Central memory CD8-positive, alpha-beta T cell (primary cell): Measurements from ENCODE around the gene EXD3.
A peak's percentile ranks its signal among the peaks of the same experiment; 100 is the strongest.
"Not testable (repeated sequence)": the region's sequence is repeated elsewhere in the genome, so short reads cannot be mapped to it uniquely, and the experiment has no call there.

Source experiments
- ATAC-seq: fragments of 150-1000 bp; cut with Tn5 transposase; replicated peaks from 2 replicates; pipeline ENCODE4 v1.10.0; 2022; ENCODE audit warnings: mild to moderate bottlenecking, moderate FRiP score, moderate number of reproducible peaks; ENCODE audit not compliant: poor library complexity, severe bottlenecking; ENCODE audit errors: extremely low read depth
- DNase-seq, 2 donors: peaks; one replicate each; pipeline ENCODE4 v3.0.0; 2021; ENCODE audit warnings: low spot score in 2 of 2
- H3K27ac Mint-ChIP-seq: one replicate; pipeline ENCODE4 v1.8.0; 2022; ENCODE audit warnings: low read depth, mild to moderate bottlenecking, moderate library complexity, mixed read lengths
- H3K27me3 Mint-ChIP-seq: one replicate; pipeline ENCODE4 v1.8.0; 2022; ENCODE audit warnings: mixed read lengths
- H3K36me3 Mint-ChIP-seq: one replicate; pipeline ENCODE4 v1.8.0; 2022; ENCODE audit warnings: mild to moderate bottlenecking, moderate library complexity, mixed read lengths; ENCODE audit not compliant: insufficient read depth
- H3K4me1 Mint-ChIP-seq: one replicate; pipeline ENCODE4 v1.8.0; 2022; ENCODE audit warnings: mixed read lengths
- H3K4me3 Mint-ChIP-seq: one replicate; pipeline ENCODE4 v1.8.0; 2022; ENCODE audit warnings: mild to moderate bottlenecking, moderate library complexity, mixed read lengths
- H3K9me3 Mint-ChIP-seq: one replicate; pipeline ENCODE4 v1.8.0; 2022; ENCODE audit warnings: mixed read lengths

Gene EXD3

GRCh38 chr9:137412431-137412830, 10.5 kb downstream of the EXD3 start:
- no peak for DNase-seq
- Mint-ChIP-seq H3K27me3 (no peaks in the 10 kb centered on the region), H3K27ac (no peak overlapping the region), H3K9me3 (no peaks in the 10 kb centered on the region), H3K4me3 (no peak overlapping the region), H3K36me3 (peaks cover 4% of the 10 kb centered on the region), H3K4me1 (peaks cover 11% of the 10 kb centered on the region)
- no peak for ATAC-seq

- Mint-ChIP-seq H3K4me3 (peak overlapping the region; percentile 31), H3K36me3 (peaks cover 4% of the 10 kb centered on the region), H3K4me1 (peaks cover 11% of the 10 kb centered on the region), H3K27ac (no peak overlapping the region), H3K9me3 (no peaks in the 10 kb centered on the region), H3K27me3 (no peaks in the 10 kb centered on the region)
- no peak for ATAC-seq
- no peak for DNase-seq
These were observed 11.1 kb downstream of the EXD3 start for GRCh38 chr9:137411645-137412380.

DNA sequence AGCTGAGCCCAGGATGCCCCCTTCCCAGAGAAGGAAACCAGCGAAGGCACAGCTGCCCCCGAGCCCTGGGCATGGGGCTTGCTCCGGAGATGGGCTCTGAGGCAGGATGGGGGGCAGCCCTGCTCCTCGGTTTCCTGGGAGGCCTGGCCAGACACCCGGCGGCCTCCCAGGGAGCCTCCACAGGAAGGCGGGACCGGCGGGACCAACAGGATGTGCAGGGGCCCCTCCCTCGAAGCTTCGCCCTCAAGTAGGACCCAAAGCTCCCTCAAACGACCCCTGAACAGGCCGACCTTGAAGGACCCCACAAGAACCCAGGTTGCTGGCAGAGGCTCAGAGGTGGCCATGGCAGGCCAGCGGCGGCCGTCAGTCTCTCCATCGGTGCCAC, 11.7 kb downstream of the EXD3 start:
- peaks cover 4% of the 10 kb centered on the region for H3K36me3 Mint-ChIP-seq
- H3K9me3 Mint-ChIP-seq = no peaks in the 10 kb centered on the region
- H3K4me3 Mint-ChIP-seq = peak overlapping the region; percentile 31
- ATAC-seq = no peak
- H3K27ac Mint-ChIP-seq = no peak overlapping the region
- H3K27me3 Mint-ChIP-seq = peaks cover 2% of the 10 kb centered on the region
- no peak for DNase-seq
- H3K4me1 Mint-ChIP-seq = peaks cover 12% of the 10 kb centered on the region

DNA sequence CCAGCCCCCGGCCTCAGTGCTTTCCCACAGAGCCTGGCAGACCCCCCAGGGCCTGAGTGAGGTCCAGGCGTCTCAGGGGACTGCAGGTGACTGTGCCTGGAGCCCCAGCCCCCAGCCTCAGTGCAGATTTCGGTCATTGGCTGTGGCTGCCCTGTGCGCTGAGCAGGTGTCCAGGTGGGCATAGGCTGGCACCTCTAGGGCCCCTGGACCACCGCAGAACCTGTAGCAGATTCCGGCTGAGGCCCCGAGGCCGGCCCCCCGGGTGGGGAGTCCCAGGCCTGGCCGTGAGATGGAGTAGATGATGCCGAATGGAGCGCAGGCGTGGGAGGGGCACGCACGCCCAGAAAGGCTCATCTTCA, 12.1 kb downstream of the EXD3 start:
- DNase-seq (no peak), ATAC-seq (no peak)
- Mint-ChIP-seq H3K4me1 (peaks cover 15% of the 10 kb centered on the region), H3K9me3 (no peaks in the 10 kb centered on the region), H3K27ac (no peak overlapping the region), H3K4me3 (peak overlapping the region; percentile 31), H3K36me3 (peaks cover 4% of the 10 kb centered on the region), H3K27me3 (peaks cover 5% of the 10 kb centered on the region)

GRCh38 chr9:137410236-137410890, 12.6 kb downstream of the EXD3 start:
- peaks cover 17% of the 10 kb centered on the region for H3K4me1 Mint-ChIP-seq
- DNase-seq, H3K27ac Mint-ChIP-seq, H3K9me3 Mint-ChIP-seq, ATAC-seq, H3K27me3 Mint-ChIP-seq, H3K36me3 Mint-ChIP-seq: not testable (repeated sequence)
- peak overlapping the region; percentile 31 for H3K4me3 Mint-ChIP-seq

DNA sequence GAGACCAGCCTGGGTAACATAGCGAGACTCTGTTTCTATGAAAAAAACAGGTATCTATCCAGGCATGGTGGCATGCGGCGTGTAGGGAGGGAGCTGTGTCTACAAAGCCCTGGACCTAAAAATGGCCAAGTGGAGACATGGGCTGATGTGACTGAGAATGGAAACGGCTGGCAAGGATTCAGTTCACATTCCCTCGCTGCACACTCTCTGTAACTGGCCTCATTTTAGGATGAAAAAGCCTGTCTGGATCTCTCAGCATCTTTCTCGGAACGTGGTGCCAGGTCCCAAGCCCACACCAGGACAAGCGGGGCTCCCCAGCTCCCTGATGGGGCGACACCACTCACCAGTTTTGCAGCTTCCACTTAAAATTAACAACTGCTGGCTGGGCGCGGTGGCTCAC, 13.4 kb downstream of the EXD3 start:
- DNase-seq (no peak), ATAC-seq (no peak)
- Mint-ChIP-seq H3K4me3 (peak overlapping the region; percentile 37), H3K4me1 (peaks cover 16% of the 10 kb centered on the region), H3K27me3 (peaks cover 9% of the 10 kb centered on the region), H3K36me3 (peaks cover 7% of the 10 kb centered on the region), H3K27ac (no peak overlapping the region), H3K9me3 (no peaks in the 10 kb centered on the region)

GRCh38 chr9:137408651-137409405, 14.1 kb downstream of the EXD3 start:
- Mint-ChIP-seq H3K9me3 (no peaks in the 10 kb centered on the region), H3K4me3 (peak overlapping the region; percentile 37), H3K27ac (no peak overlapping the region), H3K36me3 (peaks cover 7% of the 10 kb centered on the region), H3K27me3 (peaks cover 9% of the 10 kb centered on the region), H3K4me1 (peaks cover 10% of the 10 kb centered on the region)
- DNase-seq = no peak
- ATAC-seq = no peak

GRCh38 chr9:137407590-137408300, 15.2 kb downstream of the EXD3 start:
- peak overlapping the region; percentile 31 for H3K4me3 Mint-ChIP-seq
- ATAC-seq = no peak

DNA sequence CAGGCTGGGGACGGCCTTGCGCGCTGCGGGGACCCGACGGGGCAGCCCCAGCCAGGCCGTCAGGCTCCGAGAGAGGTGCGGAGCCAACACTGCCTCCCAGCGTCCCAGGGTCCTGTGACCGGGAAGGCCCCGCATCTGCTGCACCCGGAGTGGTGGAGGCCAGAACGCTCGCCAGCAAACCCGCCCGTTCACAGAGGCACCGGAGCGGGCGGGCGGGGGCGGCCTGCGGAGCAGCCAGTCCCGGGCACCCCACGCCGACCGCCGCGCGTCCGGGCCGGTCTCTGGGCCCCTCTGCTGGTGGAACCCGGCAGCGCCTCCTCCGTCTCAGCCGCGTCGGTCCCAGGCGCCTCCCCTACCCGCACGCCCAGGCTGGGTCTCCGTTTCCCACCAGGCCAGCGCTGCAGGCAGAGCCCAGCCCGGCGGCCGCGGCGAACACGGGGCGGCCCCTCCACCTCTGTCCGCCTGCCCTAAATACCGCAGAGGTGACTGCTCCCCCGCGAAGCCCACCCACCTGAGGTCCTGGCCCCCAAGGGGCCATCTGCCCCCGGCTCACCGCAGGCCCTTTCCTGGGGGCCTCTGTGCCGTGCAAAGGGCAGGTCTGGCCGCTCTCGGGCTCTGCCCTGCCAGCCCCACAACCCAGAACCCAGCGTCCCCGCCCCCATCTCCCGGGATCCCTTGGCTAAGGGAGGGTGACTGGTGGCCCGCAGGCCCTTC, 15.9 kb downstream of the EXD3 start:
- Mint-ChIP-seq H3K36me3 (peaks cover 5% of the 10 kb centered on the region), H3K4me1 (peaks cover 18% of the 10 kb centered on the region), H3K4me3 (no peak overlapping the region), H3K27me3 (peaks cover 9% of the 10 kb centered on the region), H3K9me3 (no peaks in the 10 kb centered on the region), H3K27ac (no peak overlapping the region)
- ATAC-seq = peak; percentile 62
- DNase-seq = peak; percentile 37 to 50

More at GRCh38 chr9:137407590-137408300, 15.2 kb downstream of the EXD3 start:
- no peak overlapping the region for H3K27ac Mint-ChIP-seq
- peaks cover 11% of the 10 kb centered on the region for H3K4me1 Mint-ChIP-seq
- no peaks in the 10 kb centered on the region for H3K9me3 Mint-ChIP-seq
- peaks cover 3% of the 10 kb centered on the region for H3K36me3 Mint-ChIP-seq
- no peak for DNase-seq
- H3K27me3 Mint-ChIP-seq = peaks cover 9% of the 10 kb centered on the region

DNA sequence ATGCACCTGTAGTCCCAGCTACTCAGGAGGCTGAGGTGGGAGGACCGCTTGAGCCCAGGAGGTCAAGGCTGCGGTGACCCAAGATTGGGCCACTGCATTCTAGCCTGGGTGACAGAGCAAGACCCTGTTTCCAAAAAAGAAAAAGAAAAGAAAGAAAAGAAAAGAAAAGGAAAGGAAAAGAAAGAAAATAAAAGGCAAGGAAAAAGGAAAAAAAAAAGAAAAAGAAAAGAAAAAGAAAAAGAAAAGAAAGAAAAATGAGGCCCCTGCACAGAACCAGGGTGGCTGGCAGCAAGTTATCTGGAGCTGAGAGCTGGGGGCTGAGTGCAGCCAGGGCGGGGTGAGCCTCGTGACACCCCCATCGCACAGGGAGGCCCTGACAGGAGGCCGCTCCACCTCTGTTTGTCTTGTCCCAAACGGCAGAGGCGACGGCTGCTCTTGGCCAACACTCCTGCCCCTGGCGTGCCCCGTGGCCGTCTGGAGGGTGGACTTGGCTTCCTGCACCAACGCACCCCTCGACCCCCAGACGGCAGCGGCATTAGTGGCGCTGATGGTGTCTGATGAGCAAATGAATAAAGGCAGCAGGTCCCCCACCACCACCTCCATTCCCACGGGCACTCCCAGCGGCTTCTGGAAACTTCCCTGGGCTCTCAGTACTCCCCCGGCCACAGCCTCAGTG, 16.7 kb downstream of the EXD3 start:
- Mint-ChIP-seq H3K27ac (peak overlapping the region; percentile 59), H3K36me3 (peaks cover 6% of the 10 kb centered on the region), H3K9me3 (no peaks in the 10 kb centered on the region), H3K4me3 (peak overlapping the region; percentile 47), H3K27me3 (peaks cover 9% of the 10 kb centered on the region), H3K4me1 (peaks cover 18% of the 10 kb centered on the region)
- ATAC-seq = no peak
- DNase-seq = no peak

DNA sequence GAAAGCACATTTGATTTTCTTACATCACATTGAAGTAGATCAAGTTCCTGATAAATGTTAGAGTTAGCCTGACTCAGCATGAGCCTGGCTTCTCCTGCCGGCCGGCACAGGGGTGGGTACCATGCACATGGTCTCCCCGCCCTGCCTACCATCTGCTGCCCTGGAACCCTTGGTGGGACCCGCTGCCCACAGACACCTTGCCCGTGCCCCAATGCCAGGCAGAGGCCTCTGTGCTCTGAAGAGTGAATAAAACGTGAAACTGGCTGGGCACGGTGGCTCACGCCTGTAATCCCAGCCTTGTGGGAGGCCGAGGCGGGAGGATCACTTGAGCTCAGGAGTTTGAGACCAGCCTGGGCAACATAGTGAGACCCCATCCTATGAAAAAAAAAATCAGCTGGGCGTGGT, 17.3 kb downstream of the EXD3 start:
- H3K4me1 Mint-ChIP-seq = peaks cover 18% of the 10 kb centered on the region
- ATAC-seq = no peak
- no peaks in the 10 kb centered on the region for H3K9me3 Mint-ChIP-seq
- peak overlapping the region; percentile 59 for H3K27ac Mint-ChIP-seq
- H3K27me3 Mint-ChIP-seq = peaks cover 9% of the 10 kb centered on the region
- H3K4me3 Mint-ChIP-seq = peak overlapping the region; percentile 47
- no peak for DNase-seq
- H3K36me3 Mint-ChIP-seq = peaks cover 8% of the 10 kb centered on the region
